ENCODE data around the gene PGLYRP4. TPM values are rescaled to one million over a fixed set of nuclear protein-coding genes. Genes with fewer than 3 reads are reported as not detected.

Gene PGLYRP4
- total and polyA plus RNA-seq, 9 donors: not detected

GRCh38 chr1:153293480-153293775 is 55.2 kb downstream of the PGLYRP4 start:
- no peak for DNase-seq
- TF ChIP-seq POLR2A (IDR thresholded peaks at IDR 0.05) (no peak), CTCF (IDR thresholded peaks at IDR 0.05) (no peak), EP300 (IDR thresholded peaks at IDR 0.05) (no peak)
- Histone ChIP-seq H3K9me3 (no peaks in the 10 kb centered on the region), H3K4me1 (ENCODE audit: insufficient read depth) (no peaks in the 10 kb centered on the region), H3K36me3 (no peaks in the 10 kb centered on the region), H3K27me3 (no peaks in the 10 kb centered on the region), H3K27ac (no peak overlapping the region), H3K4me3 (no peak overlapping the region)
- intact Hi-C loops (cut with DNase I): no loop called here
- WGBS, 3 donors: 79 to 83% (median 82%) methylated on average over 7 of the region's 7 CpGs

- WGBS, 3 donors: 74 to 77% (median 76%) methylated on average over 25 of the region's 25 CpGs
Observed at GRCh38 chr1:153292740-153293479, 55.7 kb downstream of the PGLYRP4 start.

GRCh38 chr1:153292185-153292584 is 56.5 kb downstream of the PGLYRP4 start:
- Histone ChIP-seq H3K36me3 (no peaks in the 10 kb centered on the region), H3K4me1 (ENCODE audit: insufficient read depth) (no peaks in the 10 kb centered on the region), H3K4me3 (no peak overlapping the region), H3K27ac (no peak overlapping the region), H3K27me3 (no peaks in the 10 kb centered on the region), H3K9me3 (no peaks in the 10 kb centered on the region)
- WGBS, 3 donors: 57 to 67% (median 62%) methylated on average over 8 of the region's 8 CpGs
- intact Hi-C loops (cut with DNase I): no loop called here
- no peak for DNase-seq
- TF ChIP-seq CTCF (IDR thresholded peaks at IDR 0.05) (no peak), EP300 (IDR thresholded peaks at IDR 0.05) (no peak), POLR2A (IDR thresholded peaks at IDR 0.05) (no peak)

More at GRCh38 chr1:153292740-153293479, 55.7 kb downstream of the PGLYRP4 start:
- Histone ChIP-seq H3K27me3 (no peaks in the 10 kb centered on the region), H3K4me3 (no peak overlapping the region), H3K4me1 (ENCODE audit: insufficient read depth) (no peaks in the 10 kb centered on the region), H3K27ac (no peak overlapping the region), H3K9me3 (no peaks in the 10 kb centered on the region), H3K36me3 (no peaks in the 10 kb centered on the region)
- no peak for DNase-seq
- intact Hi-C loops (cut with DNase I): no loop called here
- TF ChIP-seq CTCF (IDR thresholded peaks at IDR 0.05): no peak
- TF ChIP-seq POLR2A (IDR thresholded peaks at IDR 0.05): no peak
- no peak for TF ChIP-seq EP300 (IDR thresholded peaks at IDR 0.05)

GRCh38 chr1:153291514-153291913 is 57.1 kb downstream of the PGLYRP4 start:
- Histone ChIP-seq H3K27ac (no peak overlapping the region), H3K27me3 (no peaks in the 10 kb centered on the region), H3K4me1 (ENCODE audit: insufficient read depth) (no peaks in the 10 kb centered on the region), H3K9me3 (no peaks in the 10 kb centered on the region), H3K36me3 (no peaks in the 10 kb centered on the region), H3K4me3 (no peak overlapping the region)
- WGBS, 3 donors: 88 to 93% (median 91%) methylated on average over 5 of the region's 5 CpGs
- DNase-seq: no peak
- no peak for TF ChIP-seq EP300 (IDR thresholded peaks at IDR 0.05)
- TF ChIP-seq CTCF (IDR thresholded peaks at IDR 0.05): no peak
- no peak for TF ChIP-seq POLR2A (IDR thresholded peaks at IDR 0.05)
- intact Hi-C loops (cut with DNase I): no loop called here

Data from ovary (tissue), 9 donors.